ENCODE measurements around the gene IPO4.

Gene IPO4

GRCh38 chr14:24138396-24139271, 50.0 kb downstream of the IPO4 start:
- DNase-seq (ENCODE audit: low read depth in 1 of 2, low spot score in 1 of 2), result no peak
- Histone ChIP-seq H3K4me3 (replicated peaks; ENCODE audit: insufficient read depth, low read length) (no peak overlapping the region), H3K27me3 (ENCODE audit: insufficient read depth, poor library complexity, severe bottlenecking) (no peaks in the 10 kb centered on the region), H3K27ac (replicated peaks) (no peak overlapping the region)
- no peak for TF ChIP-seq CTCF (IDR thresholded peaks at IDR 0.05; ENCODE audit: insufficient read depth, low read length)
- TF ChIP-seq SPI1 (IDR thresholded peaks at IDR 0.05; ENCODE audit: borderline replicate concordance, low read depth), result no peak
- no peak for TF ChIP-seq POLR2AphosphoS5 (IDR thresholded peaks at IDR 0.05; ENCODE audit: low read depth)
- no peak for TF ChIP-seq GABPA (IDR thresholded peaks at IDR 0.05; ENCODE audit: low read depth)
- no peak for TF ChIP-seq REST (IDR thresholded peaks at IDR 0.05; ENCODE audit: insufficient replicate concordance, low read depth)

GRCh38 chr14:24137529-24138395, 50.9 kb downstream of the IPO4 start:
- DNase-seq (ENCODE audit: low read depth in 1 of 2, low spot score in 1 of 2), result no peak
- no peaks in the 10 kb centered on the region for H3K27me3 ChIP-seq (ENCODE audit: insufficient read depth, poor library complexity, severe bottlenecking)
- H3K4me3 ChIP-seq (replicated peaks; ENCODE audit: insufficient read depth, low read length), result no peak overlapping the region
- no peak overlapping the region for H3K27ac ChIP-seq (replicated peaks)
- no peak for TF ChIP-seq CTCF (IDR thresholded peaks at IDR 0.05; ENCODE audit: insufficient read depth, low read length)

- TF ChIP-seq CTCF (IDR thresholded peaks at IDR 0.05; ENCODE audit: insufficient read depth, low read length) (no peak), SPI1 (IDR thresholded peaks at IDR 0.05; ENCODE audit: borderline replicate concordance, low read depth) (no peak), REST (IDR thresholded peaks at IDR 0.05; ENCODE audit: insufficient replicate concordance, low read depth) (no peak), POLR2AphosphoS5 (IDR thresholded peaks at IDR 0.05; ENCODE audit: low read depth) (no peak), GABPA (IDR thresholded peaks at IDR 0.05; ENCODE audit: low read depth) (no peak)
- DNase-seq (ENCODE audit: low read depth in 1 of 2, low spot score in 1 of 2), result no peak
- Histone ChIP-seq H3K4me3 (replicated peaks; ENCODE audit: insufficient read depth, low read length) (peak overlapping the region; percentile 85), H3K27ac (replicated peaks) (no peak overlapping the region; the same call in 1 of the 2 replicates), H3K27me3 (ENCODE audit: insufficient read depth, poor library complexity, severe bottlenecking) (no peaks in the 10 kb centered on the region)
Observed at GRCh38 chr14:24136684-24137528, 51.7 kb downstream of the IPO4 start.

Data from HL-60 (cell line).